A673 (cell line): ENCODE measurements around the gene TUBB3. TPM values are rescaled to one million over a fixed set of nuclear protein-coding genes. Genes with fewer than 3 reads are reported as not detected.

Experiments used
- BruUV-seq: library from RNA; stranded (reverse); fragments of 400-500 nt; replicated peaks from 2 replicates; lab custom pipeline; 2021; lab: Mats Ljungman, UMichigan
- CTCF ChIA-PET: fragments of 300-600 bp; sonication (Branson Sonifier 250); formaldehyde crosslinking; loops from one replicate; lab custom pipeline; 2022; ENCODE audit warnings: antibody characterized with exemption; lab: Charles Lee
- POLR2A ChIA-PET: fragments of 300-600 bp; sonication (Branson Sonifier 250); formaldehyde crosslinking; loops from one replicate; lab custom pipeline; 2022; ENCODE audit warnings: antibody characterized with exemption; ENCODE audit not compliant: low non-redundant PET; lab: Charles Lee
- DNase-seq: peaks from one replicate; pipeline ENCODE4 v3.0.0-alpha.2; 2015; ENCODE audit warnings: low spot score
- H3K27ac ChIP-seq: fragments of 200-600 bp; sonication (generic); 2 replicates; pipeline ENCODE4 v1.5.1; 2016; ENCODE audit warnings: mixed run types, low read depth, mild to moderate bottlenecking, mixed read lengths, antibody characterized with exemption, low read length; ENCODE audit not compliant: poor library complexity, severe bottlenecking
- H3K27me3 ChIP-seq: fragments of 200-600 bp; sonication (generic); replicated peaks from 2 replicates; pipeline ENCODE4 v1.6.1; 2017; ENCODE audit warnings: mixed run types, low read depth, mild to moderate bottlenecking, mixed read lengths, antibody characterized with exemption, low read length; ENCODE audit not compliant: insufficient read depth, poor library complexity
- H3K36me3 ChIP-seq: fragments of 200-600 bp; sonication (generic); 2 replicates; pipeline ENCODE4 v1.6.1; 2016; ENCODE audit warnings: mixed run types, mild to moderate bottlenecking, mixed read lengths, antibody characterized with exemption, low read length; ENCODE audit not compliant: insufficient read depth, poor library complexity, severe bottlenecking
- H3K4me1 ChIP-seq: fragments of 200-600 bp; sonication (generic); 2 replicates; pipeline ENCODE4 v1.6.1; 2017; ENCODE audit warnings: mixed run types, mild to moderate bottlenecking, mixed read lengths, antibody characterized with exemption, low read length; ENCODE audit not compliant: insufficient read depth, poor library complexity, severe bottlenecking
- H3K4me3 ChIP-seq: fragments of 200-600 bp; sonication (generic); 2 replicates; pipeline ENCODE4 v1.5.1; 2016; ENCODE audit warnings: low read depth, mixed run types, mild to moderate bottlenecking, mixed read lengths, low read length; ENCODE audit not compliant: poor library complexity, severe bottlenecking
- H3K9me3 ChIP-seq: fragments of 200-600 bp; sonication (generic); 2 replicates; pipeline ENCODE4 v1.6.1; 2016; ENCODE audit warnings: mixed run types, low read depth, mild to moderate bottlenecking, mixed read lengths, antibody characterized with exemption, low read length; ENCODE audit not compliant: poor library complexity, severe bottlenecking
- EZH2 ChIP-seq: fragments of 200-600 bp; sonication (generic); IDR thresholded peaks from 2 replicates; pipeline ENCODE4 v1.6.1; 2017; ENCODE audit warnings: borderline replicate concordance, low read depth, mild to moderate bottlenecking, mixed read lengths, antibody characterized with exemption, low read length; ENCODE audit not compliant: poor library complexity, severe bottlenecking
- intact Hi-C: fragments of 100-400 bp; cut with micrococcal nuclease; formaldehyde crosslinking; loops from one replicate; pipeline ENCODE4 v1.10.0; 2022; ENCODE audit not compliant: unreplicated experiment
- total RNA-seq: library from RNA; stranded (reverse); gene quantifications from 2 replicates; pipeline ENCODE4 v1.2.3, GENCODE V29; 2021
- TF ChIP-seq, protein P1 (sequence below): fragments of 300-800, 200-600 bp; sonication (generic); conservative IDR thresholded peaks from 2 replicates; pipeline ENCODE4 v1.5.1; 2017; ENCODE audit warnings: low read depth, mild to moderate bottlenecking, antibody characterized with exemption, low read length, moderate library complexity, mixed read lengths

Gene TUBB3
- total RNA-seq, 1 experiment from 2014 or later: 297 TPM

DNA sequence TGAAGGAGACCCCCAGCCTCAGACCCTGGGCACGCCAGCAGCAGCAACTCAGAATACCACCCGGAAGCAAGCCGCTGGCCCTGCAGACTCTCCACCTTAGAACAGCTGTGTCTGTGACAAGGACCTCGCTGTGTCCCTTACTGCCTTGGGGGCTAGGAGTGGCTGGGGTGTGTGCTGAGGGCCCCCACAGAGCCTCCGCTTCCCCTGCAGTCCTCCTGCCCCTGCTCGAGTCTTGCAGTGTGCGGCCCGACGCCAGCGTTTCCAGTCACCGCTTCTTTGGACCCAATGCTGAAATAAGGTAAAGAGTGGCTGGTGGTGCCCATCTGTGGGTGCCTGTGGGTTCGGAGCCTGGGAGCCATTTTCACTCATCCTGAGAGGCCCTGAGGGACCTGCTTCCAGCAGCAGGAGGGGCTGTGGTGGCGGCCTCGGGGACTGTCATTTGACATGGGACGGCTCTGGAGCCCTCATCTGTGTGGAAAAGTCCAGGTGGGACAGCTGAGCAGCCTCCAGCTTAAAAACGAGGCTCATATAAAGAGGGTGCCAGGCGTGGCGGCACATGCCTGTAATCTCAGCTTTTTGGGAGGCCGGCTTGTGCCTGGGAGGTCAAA, 19.1 kb upstream of the TUBB3 start:
- intact Hi-C loops: no loop called here
- no peak for DNase-seq
- no peaks in the 10 kb centered on the region for H3K27me3 ChIP-seq
- H3K36me3 ChIP-seq: peaks cover 61% of the 10 kb centered on the region
- H3K9me3 ChIP-seq: peaks cover 7% of the 10 kb centered on the region
- BruUV-seq: no TSS peak
- TF ChIP-seq EZH2: no peak
- TF ChIP-seq, protein P1, sequence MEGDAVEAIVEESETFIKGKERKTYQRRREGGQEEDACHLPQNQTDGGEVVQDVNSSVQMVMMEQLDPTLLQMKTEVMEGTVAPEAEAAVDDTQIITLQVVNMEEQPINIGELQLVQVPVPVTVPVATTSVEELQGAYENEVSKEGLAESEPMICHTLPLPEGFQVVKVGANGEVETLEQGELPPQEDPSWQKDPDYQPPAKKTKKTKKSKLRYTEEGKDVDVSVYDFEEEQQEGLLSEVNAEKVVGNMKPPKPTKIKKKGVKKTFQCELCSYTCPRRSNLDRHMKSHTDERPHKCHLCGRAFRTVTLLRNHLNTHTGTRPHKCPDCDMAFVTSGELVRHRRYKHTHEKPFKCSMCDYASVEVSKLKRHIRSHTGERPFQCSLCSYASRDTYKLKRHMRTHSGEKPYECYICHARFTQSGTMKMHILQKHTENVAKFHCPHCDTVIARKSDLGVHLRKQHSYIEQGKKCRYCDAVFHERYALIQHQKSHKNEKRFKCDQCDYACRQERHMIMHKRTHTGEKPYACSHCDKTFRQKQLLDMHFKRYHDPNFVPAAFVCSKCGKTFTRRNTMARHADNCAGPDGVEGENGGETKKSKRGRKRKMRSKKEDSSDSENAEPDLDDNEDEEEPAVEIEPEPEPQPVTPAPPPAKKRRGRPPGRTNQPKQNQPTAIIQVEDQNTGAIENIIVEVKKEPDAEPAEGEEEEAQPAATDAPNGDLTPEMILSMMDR: no peak
- no peak overlapping the region for H3K4me3 ChIP-seq
- CTCF ChIA-PET: no interaction called here
- POLR2A ChIA-PET: no interaction called here
- H3K4me1 ChIP-seq: no peaks in the 10 kb centered on the region
- H3K27ac ChIP-seq: no peak overlapping the region

- Histone ChIP-seq H3K4me3 (no peak overlapping the region), H3K27ac (no peak overlapping the region), H3K36me3 (peaks cover 60% of the 10 kb centered on the region), H3K9me3 (peaks cover 7% of the 10 kb centered on the region), H3K27me3 (no peaks in the 10 kb centered on the region), H3K4me1 (peaks cover 2% of the 10 kb centered on the region)
- ChIA-PET POLR2A (no interaction called here), CTCF (no interaction called here)
- no peak for DNase-seq
- TF ChIP-seq, protein P1: no peak
- no peak for TF ChIP-seq EZH2
- intact Hi-C loops: no loop called here
- BruUV-seq: no TSS peak
These were observed 18.3 kb upstream of the TUBB3 start for GRCh38 chr16:89904606-89905510.

DNA sequence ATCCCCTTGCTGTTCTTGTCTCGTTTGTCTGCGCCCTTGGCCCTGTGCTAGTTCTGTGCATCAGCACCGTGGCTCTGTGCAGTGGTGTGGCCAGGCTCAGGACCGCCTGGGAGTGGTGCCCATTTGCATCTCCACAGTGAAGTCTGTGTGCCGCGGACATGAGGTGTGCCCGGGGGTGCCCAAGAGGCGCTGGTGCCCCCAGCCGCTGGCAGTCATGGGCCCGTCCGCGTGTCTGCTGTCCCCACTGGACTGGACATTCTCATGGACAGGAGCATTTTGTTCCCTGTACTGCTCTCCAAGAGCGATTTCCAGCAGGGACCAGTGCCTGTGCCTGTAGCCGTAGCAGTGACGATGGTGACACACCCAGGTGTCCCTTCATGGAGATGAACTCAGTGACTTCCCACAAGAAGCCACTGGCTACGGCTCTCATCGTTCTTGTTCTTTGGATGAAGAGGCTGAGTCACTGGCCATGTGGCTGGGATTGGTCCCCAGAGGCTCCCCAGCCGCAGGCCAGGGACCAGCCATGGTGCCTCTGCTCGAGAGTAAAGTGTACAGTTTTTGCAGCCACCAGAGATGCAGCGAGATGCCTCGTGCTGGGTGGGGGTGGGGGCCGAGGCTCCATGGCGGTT, 17.5 kb upstream of the TUBB3 start:
- intact Hi-C loops: no loop called here
- Histone ChIP-seq H3K36me3 (peaks cover 60% of the 10 kb centered on the region), H3K4me1 (peaks cover 5% of the 10 kb centered on the region), H3K4me3 (no peak overlapping the region), H3K27me3 (no peaks in the 10 kb centered on the region), H3K9me3 (peaks cover 7% of the 10 kb centered on the region), H3K27ac (no peak overlapping the region)
- DNase-seq: no peak
- ChIA-PET POLR2A (no interaction called here), CTCF (no interaction called here)
- TF ChIP-seq, protein P1: no peak
- TF ChIP-seq EZH2: no peak
- no TSS peak for BruUV-seq
